OCI-M2 (cell line): Measurements from ENCODE around the gene MYLK3.
"Not testable (repeated sequence)": the region's sequence is repeated elsewhere in the genome, so short reads cannot be mapped to it uniquely, and the experiment has no call there.

Experiments
- DNase-seq: peaks from one replicate; lab custom pipeline; 2025; ENCODE audit not compliant: unreplicated experiment; lab: John Stamatoyannopoulos, UW

Gene MYLK3

GRCh38 chr16:46747777-46748651 lies at the start of gene MYLK3:
Gene MYLK3 (minus strand): TSS chr16:46748344. CDS start chr16:46748193, 151 bp downstream.
- DNase-seq, result no peak

- DNase-seq, result no peak
Observed at GRCh38 chr16:46797501-46797900, 49.4 kb upstream of the MYLK3 start.

GRCh38 chr16:46796764-46797269 lies 48.7 kb upstream of the MYLK3 start:
- DNase-seq, result no peak

- no peak for DNase-seq
Observed at GRCh38 chr16:46793841-46794240, 45.7 kb upstream of the MYLK3 start.

- DNase-seq, result no peak
Observed at GRCh38 chr16:46790599-46791270, 42.6 kb upstream of the MYLK3 start.

- DNase-seq, result no peak
Observed at GRCh38 chr16:46789499-46790414, 41.6 kb upstream of the MYLK3 start.

GRCh38 chr16:46788891-46789474 lies 40.8 kb upstream of the MYLK3 start:
- no peak for DNase-seq

GRCh38 chr16:46787909-46788308 lies 39.8 kb upstream of the MYLK3 start:
- no peak for DNase-seq

- no peak for DNase-seq
Observed at GRCh38 chr16:46785076-46785845, 37.1 kb upstream of the MYLK3 start.

- not testable (repeated sequence) for DNase-seq
Observed at GRCh38 chr16:46784569-46784968, 36.4 kb upstream of the MYLK3 start.

GRCh38 chr16:46783800-46784199 lies 35.7 kb upstream of the MYLK3 start:
- DNase-seq, result no peak

- DNase-seq, result no peak
Observed at GRCh38 chr16:46782320-46782719, 34.2 kb upstream of the MYLK3 start.

GRCh38 chr16:46777804-46778203 lies 29.7 kb upstream of the MYLK3 start:
- DNase-seq, result no peak

- DNase-seq, result no peak
Observed at GRCh38 chr16:46775214-46775613, 27.1 kb upstream of the MYLK3 start.

GRCh38 chr16:46774743-46775177 lies 26.6 kb upstream of the MYLK3 start:
- no peak for DNase-seq

GRCh38 chr16:46772463-46772862 lies 24.3 kb upstream of the MYLK3 start:
- DNase-seq, result no peak

GRCh38 chr16:46768809-46769208 lies 20.7 kb upstream of the MYLK3 start:
- DNase-seq, result no peak

- DNase-seq, result no peak
Observed at GRCh38 chr16:46765050-46765449, 16.9 kb upstream of the MYLK3 start.

- no peak for DNase-seq
Observed at GRCh38 chr16:46763147-46763546, 15.0 kb upstream of the MYLK3 start.

GRCh38 chr16:46762583-46762982 lies 14.4 kb upstream of the MYLK3 start:
- no peak for DNase-seq
